HG02610 (cell line): ENCODE results near the gene TFCP2.
"Not testable (repeated sequence)": the region's sequence is repeated elsewhere in the genome, so short reads cannot be mapped to it uniquely, and the experiment has no call there.

Experiments used
- ATAC-seq: cut with Tn5 transposase; IDR thresholded peaks from one replicate; pipeline ENCODE4 v1.9.1; 2021; ENCODE audit warnings: mild to moderate bottlenecking, moderate library complexity; ENCODE audit not compliant: unreplicated experiment

TFCP2 gene

GRCh38 chr12:51083126-51083833 lies 89.7 kb downstream of the TFCP2 start, which contains the start of gene CSRNP2:
CSRNP2 (minus strand) TSS chr12:51083596; CDS start chr12:51076561, 7,035 bp downstream.
- peak; percentile 98 for ATAC-seq

- no peak for ATAC-seq
Observed at GRCh38 chr12:51082561-51083125, 90.3 kb downstream of the TFCP2 start.

- no peak for ATAC-seq
Observed at GRCh38 chr12:51081421-51081820, 91.5 kb downstream of the TFCP2 start.

- ATAC-seq: no peak
Observed at GRCh38 chr12:51080136-51080535, 92.8 kb downstream of the TFCP2 start.

- ATAC-seq: not testable (repeated sequence)
Observed at GRCh38 chr12:51078866-51079265, 94.1 kb downstream of the TFCP2 start.

GRCh38 chr12:51078346-51078745 lies 94.6 kb downstream of the TFCP2 start:
- not testable (repeated sequence) for ATAC-seq

- ATAC-seq: no peak
Observed at GRCh38 chr12:51077930-51078329, 95.0 kb downstream of the TFCP2 start.

- ATAC-seq: no peak
Observed at GRCh38 chr12:51076236-51076930, 96.6 kb downstream of the TFCP2 start.

- no peak for ATAC-seq
Observed at GRCh38 chr12:51075390-51075789, 97.5 kb downstream of the TFCP2 start.

- no peak for ATAC-seq
Observed at GRCh38 chr12:51071663-51072062, 101.3 kb downstream of the TFCP2 start.

GRCh38 chr12:51070004-51070403 lies 102.9 kb downstream of the TFCP2 start:
- no peak for ATAC-seq

GRCh38 chr12:51067771-51068170 lies 105.2 kb downstream of the TFCP2 start:
- ATAC-seq: no peak

GRCh38 chr12:51067229-51067628 lies 105.7 kb downstream of the TFCP2 start:
- ATAC-seq: no peak

- ATAC-seq: no peak
Observed at GRCh38 chr12:51065530-51065929, 107.4 kb downstream of the TFCP2 start.

- no peak for ATAC-seq
Observed at GRCh38 chr12:51062631-51063397, 110.1 kb downstream of the TFCP2 start.

- no peak for ATAC-seq
Observed at GRCh38 chr12:51059086-51059485, 113.8 kb downstream of the TFCP2 start.

- no peak for ATAC-seq
Observed at GRCh38 chr12:51056242-51056641, 116.7 kb downstream of the TFCP2 start.

GRCh38 chr12:51055060-51055459 lies 117.9 kb downstream of the TFCP2 start:
- no peak for ATAC-seq

GRCh38 chr12:51051787-51052186 lies 121.1 kb downstream of the TFCP2 start:
- ATAC-seq: no peak

- no peak for ATAC-seq
Observed at GRCh38 chr12:51049525-51049924, 123.4 kb downstream of the TFCP2 start.

GRCh38 chr12:51048661-51049251 lies 124.2 kb downstream of the TFCP2 start:
- no peak for ATAC-seq
